IPS-NIHi11 (cell line): ENCODE measurements around the gene ESRRB.

Experiments
- DNase-seq: peaks from one replicate; pipeline ENCODE4 v3.0.0; 2012; ENCODE audit warnings: mixed read lengths, low spot score

Gene ESRRB

GRCh38 chr14:76450476-76450875 lies 74.5 kb downstream of the ESRRB start:
- no peak for DNase-seq

GRCh38 chr14:76456200-76456599 lies 80.3 kb downstream of the ESRRB start:
- peak; percentile 78 for DNase-seq

- DNase-seq = no peak
These were observed 81.1 kb downstream of the ESRRB start for GRCh38 chr14:76456891-76457586.

GRCh38 chr14:76457841-76458240 lies 81.9 kb downstream of the ESRRB start:
- no peak for DNase-seq

- no peak for DNase-seq
These were observed 85.9 kb downstream of the ESRRB start for GRCh38 chr14:76461886-76462285.

- DNase-seq = no peak
These were observed 86.4 kb downstream of the ESRRB start for GRCh38 chr14:76462330-76462729.

- DNase-seq = no peak
These were observed 87.2 kb downstream of the ESRRB start for GRCh38 chr14:76463105-76463504.

- no peak for DNase-seq
These were observed 88.9 kb downstream of the ESRRB start for GRCh38 chr14:76464856-76465255.

GRCh38 chr14:76465664-76466063 lies 89.7 kb downstream of the ESRRB start:
- peak; percentile 36 for DNase-seq

- DNase-seq = no peak
These were observed 91.8 kb downstream of the ESRRB start for GRCh38 chr14:76467711-76468155.

- DNase-seq = no peak
These were observed 96.3 kb downstream of the ESRRB start for GRCh38 chr14:76472199-76472723.

- DNase-seq = peak; percentile 49
These were observed 97.7 kb downstream of the ESRRB start for GRCh38 chr14:76473481-76474263.

- no peak for DNase-seq
These were observed 104.5 kb downstream of the ESRRB start for GRCh38 chr14:76480426-76480825.

GRCh38 chr14:76484355-76484754 lies 108.4 kb downstream of the ESRRB start:
- no peak for DNase-seq

GRCh38 chr14:76486251-76486743 lies 110.4 kb downstream of the ESRRB start:
- DNase-seq = no peak

- no peak for DNase-seq
These were observed 112.6 kb downstream of the ESRRB start for GRCh38 chr14:76488551-76488950.

- DNase-seq = no peak
These were observed 113.7 kb downstream of the ESRRB start for GRCh38 chr14:76489667-76490066.

- no peak for DNase-seq
These were observed 114.2 kb downstream of the ESRRB start for GRCh38 chr14:76490111-76490510.

- no peak for DNase-seq
These were observed 114.8 kb downstream of the ESRRB start for GRCh38 chr14:76490735-76491134.

- no peak for DNase-seq
These were observed 115.4 kb downstream of the ESRRB start for GRCh38 chr14:76491172-76491930.

- DNase-seq = no peak
These were observed 120.0 kb downstream of the ESRRB start for GRCh38 chr14:76495983-76496382.

GRCh38 chr14:76496595-76496994 lies 120.7 kb downstream of the ESRRB start:
- DNase-seq = no peak
